ENCODE measurements around the gene CFAP91.

CFAP91 gene

DNA sequence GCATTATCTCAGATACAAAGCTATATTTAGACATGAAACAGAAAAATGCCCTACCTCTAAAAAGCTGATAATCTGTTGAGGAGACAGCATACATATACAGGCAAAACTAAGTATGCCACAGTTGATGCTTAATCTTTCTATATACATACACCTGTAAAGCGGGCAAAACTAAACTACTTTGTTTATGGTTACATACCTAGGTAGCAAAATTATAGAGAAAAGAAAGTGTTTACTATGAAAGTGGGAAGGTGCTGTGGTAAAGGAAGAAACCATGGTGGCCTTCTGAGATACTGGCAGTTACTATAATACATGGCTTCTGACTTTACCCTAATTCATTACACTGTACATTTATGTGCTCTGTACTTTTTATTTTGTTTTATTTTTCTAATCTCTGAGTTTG is 43.1 kb downstream of the CFAP91 start:
- FAIRE-seq = no peak

DNA sequence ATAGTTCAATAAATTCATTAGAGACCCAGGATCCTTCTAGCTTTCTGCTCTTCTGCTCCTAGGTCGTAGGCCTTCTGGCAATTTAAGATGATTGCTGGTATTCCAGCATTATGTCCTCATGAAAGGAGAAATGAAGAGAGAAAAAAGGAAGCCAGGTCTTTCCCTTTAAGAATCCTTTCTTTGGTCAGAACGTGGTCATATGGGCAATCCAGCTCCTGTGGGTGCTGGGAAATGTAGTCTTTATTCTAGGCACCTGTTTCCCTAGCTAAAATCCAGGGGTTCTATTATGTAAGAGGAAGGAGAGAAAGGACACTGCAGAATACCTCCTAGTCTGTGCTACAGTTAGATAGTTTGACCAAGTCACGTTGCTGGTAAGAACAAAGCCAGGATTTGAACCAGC is 43.6 kb downstream of the CFAP91 start:
- no peak for FAIRE-seq

GRCh38 chr3:119747357-119747756 is 44.5 kb downstream of the CFAP91 start:
- FAIRE-seq = no peak

DNA sequence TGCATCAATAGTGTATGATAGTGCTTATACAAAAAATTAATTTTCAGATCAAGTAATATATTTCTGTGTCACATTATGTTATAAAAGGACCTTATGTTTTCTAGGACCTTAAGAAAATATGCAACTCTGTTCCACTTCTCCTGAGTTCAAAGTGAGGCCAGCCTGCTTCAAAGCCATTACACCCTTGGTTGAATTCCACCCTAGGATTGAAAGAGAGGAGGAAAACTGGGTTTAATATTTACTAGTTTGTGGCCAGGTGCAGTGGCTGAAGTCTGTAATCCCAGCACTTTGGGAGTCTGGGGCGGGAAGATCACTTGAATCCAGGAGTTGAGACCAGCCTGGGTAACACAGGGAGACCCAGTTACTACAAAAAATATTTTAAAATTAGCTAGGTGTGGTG is 46.2 kb downstream of the CFAP91 start:
- FAIRE-seq = no peak

DNA sequence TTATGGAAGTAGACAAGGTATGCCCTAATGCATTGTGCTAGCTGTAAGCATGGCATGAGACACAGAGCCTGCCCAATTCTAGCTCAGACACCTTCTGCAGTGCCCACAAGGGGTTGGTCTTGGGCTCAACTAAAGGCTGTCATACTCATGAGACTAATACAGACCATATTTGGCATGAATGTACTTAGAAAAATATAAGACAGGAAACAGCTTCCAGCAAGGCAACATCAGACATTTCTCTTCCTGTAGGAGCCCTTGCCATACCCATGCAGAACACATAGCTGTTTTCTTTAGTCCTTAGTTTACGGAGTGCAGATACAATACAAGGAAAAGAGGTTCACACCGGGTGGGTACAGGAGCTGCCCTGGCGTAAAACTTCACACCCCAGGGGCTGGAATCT is 48.6 kb downstream of the CFAP91 start:
- no peak for FAIRE-seq

Data from colon (tissue), 2 donors.